ENCODE data around the gene TNNI2. TPM values are rescaled to one million over a fixed set of nuclear protein-coding genes. Genes with fewer than 3 reads are reported as not detected.

The TNNI2 gene
- total RNA-seq, 1 experiment from 2014 or later, result not detected

DNA sequence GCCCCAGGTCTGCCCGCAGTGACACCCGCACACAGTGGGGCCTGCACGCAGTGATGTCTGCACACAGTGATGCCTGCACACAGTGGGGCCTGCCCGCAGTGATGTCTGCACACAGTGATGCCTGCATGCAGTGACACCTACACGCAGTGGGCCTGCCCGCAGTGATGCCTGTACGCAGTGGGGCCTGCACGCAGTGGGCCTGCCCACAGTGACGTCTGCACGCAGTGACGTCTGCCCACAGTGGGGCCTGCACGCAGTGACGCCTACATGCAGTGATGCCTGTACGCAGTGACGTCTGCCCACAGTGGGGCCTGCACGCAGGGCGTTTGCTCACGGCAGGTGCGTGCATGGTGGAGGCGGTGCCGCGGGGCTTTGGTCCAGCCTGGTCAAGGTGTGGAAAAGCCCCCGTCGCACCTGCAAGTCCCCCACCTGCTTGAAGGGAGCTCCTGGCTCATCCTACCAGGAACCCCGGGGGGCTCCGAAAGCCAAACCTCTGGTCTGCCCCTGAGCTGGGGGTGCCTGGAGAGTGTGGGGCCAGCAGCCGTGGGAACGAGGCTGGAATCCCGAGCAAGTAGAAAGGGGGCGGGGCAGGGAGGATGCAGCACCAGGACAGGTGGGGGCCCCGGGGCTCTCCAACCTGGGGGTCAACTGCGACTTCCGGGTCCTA, 12.9 kb upstream of the TNNI2 start:
- H3K14ac ChIP-seq (ENCODE audit: insufficient read depth, low read length), result no peak overlapping the region
- H3K56ac ChIP-seq (ENCODE audit: insufficient read length, low read depth, low read length), result no peak overlapping the region

More for the DNA sequence above, 12.9 kb upstream of the TNNI2 start:
- Histone ChIP-seq H3K4me1 (ENCODE audit: insufficient read depth, low read length) (no peaks in the 10 kb centered on the region), H2BK5ac (ENCODE audit: insufficient read length, low read length) (no peak overlapping the region), H3K27ac (ENCODE audit: insufficient read length, low read depth, low read length) (no peak overlapping the region), H3K4me2 (ENCODE audit: insufficient read depth, insufficient read length, low read length) (no peak overlapping the region), H3K9ac (ENCODE audit: extremely low read depth, insufficient read length, low read length) (no peak overlapping the region), H2BK120ac (ENCODE audit: low read depth, low read length, poor library complexity, severe bottlenecking) (no peak overlapping the region), H3K79me1 (ENCODE audit: insufficient read depth, low read depth, low read length, poor library complexity, severe bottlenecking) (no peaks in the 10 kb centered on the region), H3K23me2 (ENCODE audit: insufficient read length, low read depth, low read length, poor library complexity, severe bottlenecking) (no peaks in the 10 kb centered on the region), H4K5ac (ENCODE audit: insufficient read length, low read depth, low read length) (no peak overlapping the region), H3T11ph (ENCODE audit: low read length) (no peak overlapping the region), H4K8ac (replicated peaks; ENCODE audit: insufficient read length, low read depth, low read length) (no peak overlapping the region), H2AFZ (ENCODE audit: low read length) (no peak overlapping the region), H3K9me3 (ENCODE audit: control insufficient read depth, low read depth, low read length) (no peaks in the 10 kb centered on the region), H2AK5ac (ENCODE audit: insufficient read length, low read length) (no peak overlapping the region), H2BK12ac (ENCODE audit: insufficient read length, low read depth, low read length) (no peak overlapping the region), H3K27me3 (ENCODE audit: insufficient read depth, low read length) (no peaks in the 10 kb centered on the region), H4K20me1 (ENCODE audit: control insufficient read depth, insufficient read depth, insufficient read length) (no peaks in the 10 kb centered on the region), H3K4ac (ENCODE audit: low read depth, low read length) (no peak overlapping the region), H3K18ac (ENCODE audit: insufficient read length, low read depth, low read length) (no peak overlapping the region), H3K23ac (ENCODE audit: insufficient read length, low read depth, low read length) (no peak overlapping the region), H3K79me2 (ENCODE audit: insufficient read depth, low read length) (no peaks in the 10 kb centered on the region), H4K91ac (ENCODE audit: insufficient read length, low read depth, low read length) (no peak overlapping the region), H2BK15ac (ENCODE audit: low read depth, low read length) (no peak overlapping the region), H2BK20ac (ENCODE audit: low read depth, low read length, poor library complexity, severe bottlenecking) (no peak overlapping the region)
- peaks cover 25% of the 10 kb centered on the region for H3K27me3 Mint-ChIP-seq (ENCODE audit: low read depth)
- no peak overlapping the region for H3K27ac Mint-ChIP-seq
- peaks cover 0 to 6% of the 10 kb centered on the region in 2 experiments; a peak in 1 of 5 replicates for H3K9me3 Mint-ChIP-seq
- H3K36me3 Mint-ChIP-seq (ENCODE audit: insufficient read depth in 1 of 3, low read depth in 3 of 3), result no peaks in the 10 kb centered on the region
- H3K4me1 Mint-ChIP-seq, result no peaks in the 10 kb centered on the region
- no peak overlapping the region for H3K4me3 Mint-ChIP-seq
- WGBS (ENCODE audit: extremely low coverage, insufficient read length, low lambda C conversion rate), result no CpG with 5 or more reads among the region's 33 CpGs
- DNase-seq, result no peak
- TF ChIP-seq, protein P1, sequence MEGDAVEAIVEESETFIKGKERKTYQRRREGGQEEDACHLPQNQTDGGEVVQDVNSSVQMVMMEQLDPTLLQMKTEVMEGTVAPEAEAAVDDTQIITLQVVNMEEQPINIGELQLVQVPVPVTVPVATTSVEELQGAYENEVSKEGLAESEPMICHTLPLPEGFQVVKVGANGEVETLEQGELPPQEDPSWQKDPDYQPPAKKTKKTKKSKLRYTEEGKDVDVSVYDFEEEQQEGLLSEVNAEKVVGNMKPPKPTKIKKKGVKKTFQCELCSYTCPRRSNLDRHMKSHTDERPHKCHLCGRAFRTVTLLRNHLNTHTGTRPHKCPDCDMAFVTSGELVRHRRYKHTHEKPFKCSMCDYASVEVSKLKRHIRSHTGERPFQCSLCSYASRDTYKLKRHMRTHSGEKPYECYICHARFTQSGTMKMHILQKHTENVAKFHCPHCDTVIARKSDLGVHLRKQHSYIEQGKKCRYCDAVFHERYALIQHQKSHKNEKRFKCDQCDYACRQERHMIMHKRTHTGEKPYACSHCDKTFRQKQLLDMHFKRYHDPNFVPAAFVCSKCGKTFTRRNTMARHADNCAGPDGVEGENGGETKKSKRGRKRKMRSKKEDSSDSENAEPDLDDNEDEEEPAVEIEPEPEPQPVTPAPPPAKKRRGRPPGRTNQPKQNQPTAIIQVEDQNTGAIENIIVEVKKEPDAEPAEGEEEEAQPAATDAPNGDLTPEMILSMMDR (conservative IDR thresholded peaks at IDR 0.05), result no peak

Measured in H9 (cell line).